ENCODE data around the gene MYT1. TPM values are rescaled to one million over a fixed set of nuclear protein-coding genes. Genes with fewer than 3 reads are reported as not detected.

The MYT1 gene
- total RNA-seq, 1 donor from 2014 or later, result not detected

DNA sequence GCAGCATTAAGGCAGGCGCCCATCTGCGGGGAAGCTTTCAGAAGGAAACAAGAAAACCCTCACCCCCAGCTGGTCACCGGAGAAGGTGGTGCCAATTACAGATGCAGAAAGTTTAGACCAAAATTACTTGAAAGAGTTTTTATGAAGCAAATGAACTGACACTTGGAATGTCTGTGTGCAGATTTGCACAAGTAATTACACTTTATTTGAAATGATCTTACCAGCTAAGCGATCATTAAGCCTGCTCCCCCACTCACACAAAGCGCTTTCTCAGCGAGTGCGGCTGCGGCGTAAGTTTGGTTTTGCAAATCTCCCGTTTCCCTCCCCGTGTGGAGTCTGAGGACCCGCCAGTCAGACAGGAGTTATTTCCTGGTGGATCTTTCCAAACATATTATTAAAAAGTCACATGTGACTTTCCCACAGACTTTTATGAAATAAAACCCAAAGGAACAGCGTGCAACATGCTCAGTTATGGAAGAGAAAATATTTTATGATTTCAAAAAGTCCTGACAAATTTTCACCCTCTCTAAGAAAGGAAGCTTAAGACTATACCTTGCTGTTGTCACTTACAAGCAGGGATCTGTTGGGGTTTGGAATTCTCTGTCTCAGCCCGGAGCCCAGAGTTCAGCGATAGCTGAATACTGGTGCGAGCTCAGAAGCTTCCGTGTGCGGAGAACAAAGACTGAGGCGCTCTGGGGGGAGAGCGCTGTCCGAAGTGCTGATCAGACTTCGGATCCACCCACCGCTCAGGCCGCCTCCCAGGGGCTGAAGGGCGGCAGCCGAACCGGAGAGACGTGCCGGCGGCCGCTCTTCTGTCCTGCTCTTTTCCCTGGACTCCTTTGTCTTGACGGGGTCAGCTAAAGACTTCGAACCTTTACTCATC lies 2.7 kb upstream of the MYT1 start:
- intact Hi-C loops (cut with DNase I), result no loop called here
- Histone ChIP-seq H3K27me3 (ENCODE audit: low read depth) (peaks cover 66% of the 10 kb centered on the region), H3K27ac (no peak overlapping the region), H3K9me3 (no peaks in the 10 kb centered on the region), H3K4me1 (no peaks in the 10 kb centered on the region), H3K4me3 (no peak overlapping the region), H3K36me3 (no peaks in the 10 kb centered on the region)
- TF ChIP-seq, protein P1, sequence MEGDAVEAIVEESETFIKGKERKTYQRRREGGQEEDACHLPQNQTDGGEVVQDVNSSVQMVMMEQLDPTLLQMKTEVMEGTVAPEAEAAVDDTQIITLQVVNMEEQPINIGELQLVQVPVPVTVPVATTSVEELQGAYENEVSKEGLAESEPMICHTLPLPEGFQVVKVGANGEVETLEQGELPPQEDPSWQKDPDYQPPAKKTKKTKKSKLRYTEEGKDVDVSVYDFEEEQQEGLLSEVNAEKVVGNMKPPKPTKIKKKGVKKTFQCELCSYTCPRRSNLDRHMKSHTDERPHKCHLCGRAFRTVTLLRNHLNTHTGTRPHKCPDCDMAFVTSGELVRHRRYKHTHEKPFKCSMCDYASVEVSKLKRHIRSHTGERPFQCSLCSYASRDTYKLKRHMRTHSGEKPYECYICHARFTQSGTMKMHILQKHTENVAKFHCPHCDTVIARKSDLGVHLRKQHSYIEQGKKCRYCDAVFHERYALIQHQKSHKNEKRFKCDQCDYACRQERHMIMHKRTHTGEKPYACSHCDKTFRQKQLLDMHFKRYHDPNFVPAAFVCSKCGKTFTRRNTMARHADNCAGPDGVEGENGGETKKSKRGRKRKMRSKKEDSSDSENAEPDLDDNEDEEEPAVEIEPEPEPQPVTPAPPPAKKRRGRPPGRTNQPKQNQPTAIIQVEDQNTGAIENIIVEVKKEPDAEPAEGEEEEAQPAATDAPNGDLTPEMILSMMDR (IDR thresholded peaks at IDR 0.05), result no peak
- peak; percentile 49 for DNase-seq
- ATAC-seq, result peak; percentile 51 to 52

- ATAC-seq, result no peak
- H3K27me3 ChIP-seq (ENCODE audit: low read depth), result peaks cover 73% of the 10 kb centered on the region
Observed at GRCh38 chr20:64162239-64162910, 1.9 kb upstream of the MYT1 start.

GRCh38 chr20:64163776-64164122 lies 503 bp upstream of the MYT1 start:
- Histone ChIP-seq H3K9me3 (no peaks in the 10 kb centered on the region), H3K27ac (no peak overlapping the region), H3K36me3 (no peaks in the 10 kb centered on the region), H3K4me3 (no peak overlapping the region), H3K4me1 (no peaks in the 10 kb centered on the region), H3K27me3 (ENCODE audit: low read depth) (peaks cover 79% of the 10 kb centered on the region)
- DNase-seq, result no peak
- no peak for ATAC-seq
- intact Hi-C loops (cut with DNase I), result no loop called here
- TF ChIP-seq, protein P1 (IDR thresholded peaks at IDR 0.05), result no peak

More at GRCh38 chr20:64162239-64162910, 1.9 kb upstream of the MYT1 start:
- TF ChIP-seq, protein P1 (IDR thresholded peaks at IDR 0.05), result no peak
- no peaks in the 10 kb centered on the region for H3K4me1 ChIP-seq
- intact Hi-C loops (cut with DNase I), result no loop called here
- H3K9me3 ChIP-seq, result no peaks in the 10 kb centered on the region
- peak; percentile 14 for DNase-seq
- no peak overlapping the region for H3K4me3 ChIP-seq
- no peaks in the 10 kb centered on the region for H3K36me3 ChIP-seq
- H3K27ac ChIP-seq, result no peak overlapping the region

DNA sequence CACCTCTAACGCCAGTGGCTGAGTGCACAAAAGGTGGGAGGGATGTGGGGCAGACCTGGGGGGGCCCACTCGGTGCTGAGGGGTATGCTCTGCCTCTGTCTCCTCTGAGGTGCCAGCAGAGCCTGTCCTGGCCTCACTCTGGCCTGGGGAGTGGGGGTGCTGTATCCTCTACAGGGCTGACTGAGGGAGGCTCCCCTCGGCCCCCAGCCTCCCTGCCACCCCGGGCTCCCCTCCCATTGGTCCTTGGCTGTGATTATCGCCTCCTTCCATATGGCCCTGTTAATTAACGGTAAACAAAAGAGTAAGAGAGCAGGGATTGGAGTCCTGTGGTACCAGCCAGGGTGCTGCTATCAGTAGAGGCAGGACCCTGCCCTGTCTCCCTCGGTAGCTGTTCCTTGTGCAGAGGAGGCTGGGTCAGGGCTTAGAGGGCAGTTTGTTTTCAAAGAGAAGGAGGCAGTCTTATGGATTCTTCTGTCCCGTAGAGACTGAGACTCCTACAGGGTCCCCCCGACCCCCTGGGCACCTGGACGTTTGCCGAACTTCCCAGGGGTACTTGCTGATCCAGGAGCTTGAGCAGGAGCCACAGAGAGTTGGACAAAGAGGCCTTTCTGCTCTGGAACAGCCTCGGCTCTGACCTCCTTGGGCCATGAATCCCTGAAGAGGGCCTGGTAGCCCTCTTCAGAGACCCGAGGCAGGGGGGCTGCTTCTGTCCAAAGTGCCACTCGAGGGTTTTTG lies 1.8 kb downstream of the MYT1 start:
- Histone ChIP-seq H3K27ac (no peak overlapping the region), H3K36me3 (no peaks in the 10 kb centered on the region), H3K4me3 (no peak overlapping the region), H3K4me1 (no peaks in the 10 kb centered on the region), H3K27me3 (ENCODE audit: low read depth) (peaks cover 58% of the 10 kb centered on the region), H3K9me3 (no peaks in the 10 kb centered on the region)
- TF ChIP-seq, protein P1 (IDR thresholded peaks at IDR 0.05), result no peak
- ATAC-seq (no peak), DNase-seq (peak; percentile 18)
- intact Hi-C loops (cut with DNase I), result no loop called here

Measured in lower lobe of right lung (tissue), 2 donors.